Measurements from ENCODE around the gene CCDC154. TPM values are rescaled to one million over a fixed set of nuclear protein-coding genes. Genes with fewer than 3 reads are reported as not detected.

The CCDC154 gene
- total RNA-seq, 2 experiments from 2014 or later, result 1.5 to 2.1 TPM

DNA sequence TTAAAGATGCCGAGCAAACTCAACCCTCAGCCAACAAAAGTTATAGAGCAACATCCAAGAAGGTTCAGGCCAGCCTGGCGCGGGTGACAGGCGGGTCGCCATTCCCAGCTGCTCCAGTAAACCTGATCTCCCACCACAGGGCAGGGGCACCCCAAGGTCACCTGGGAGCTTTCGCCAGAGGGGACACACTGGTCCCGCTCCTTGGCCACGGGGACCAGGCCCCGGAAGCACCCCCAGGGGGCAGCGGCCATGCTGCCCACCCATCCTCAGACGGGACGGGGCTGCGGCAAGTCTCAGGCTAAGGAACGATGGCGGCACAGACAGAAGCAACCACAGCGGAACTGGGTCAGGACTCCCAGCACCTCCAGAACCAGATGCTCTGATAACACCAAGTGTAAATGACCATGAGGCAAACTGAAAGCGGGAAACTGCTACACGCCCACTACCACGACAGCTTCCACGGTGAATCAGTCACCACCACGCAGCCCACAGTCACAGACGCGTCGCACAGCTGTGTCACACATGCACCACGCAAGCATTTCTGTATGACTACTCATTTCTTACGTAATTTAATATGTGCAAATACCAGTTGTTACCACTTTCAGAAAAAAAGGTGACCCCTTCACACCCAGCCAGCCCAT is 14.1 kb upstream of the CCDC154 start:
- no peaks in the 10 kb centered on the region for H3K9me3 Mint-ChIP-seq (ENCODE audit: insufficient read depth)

DNA sequence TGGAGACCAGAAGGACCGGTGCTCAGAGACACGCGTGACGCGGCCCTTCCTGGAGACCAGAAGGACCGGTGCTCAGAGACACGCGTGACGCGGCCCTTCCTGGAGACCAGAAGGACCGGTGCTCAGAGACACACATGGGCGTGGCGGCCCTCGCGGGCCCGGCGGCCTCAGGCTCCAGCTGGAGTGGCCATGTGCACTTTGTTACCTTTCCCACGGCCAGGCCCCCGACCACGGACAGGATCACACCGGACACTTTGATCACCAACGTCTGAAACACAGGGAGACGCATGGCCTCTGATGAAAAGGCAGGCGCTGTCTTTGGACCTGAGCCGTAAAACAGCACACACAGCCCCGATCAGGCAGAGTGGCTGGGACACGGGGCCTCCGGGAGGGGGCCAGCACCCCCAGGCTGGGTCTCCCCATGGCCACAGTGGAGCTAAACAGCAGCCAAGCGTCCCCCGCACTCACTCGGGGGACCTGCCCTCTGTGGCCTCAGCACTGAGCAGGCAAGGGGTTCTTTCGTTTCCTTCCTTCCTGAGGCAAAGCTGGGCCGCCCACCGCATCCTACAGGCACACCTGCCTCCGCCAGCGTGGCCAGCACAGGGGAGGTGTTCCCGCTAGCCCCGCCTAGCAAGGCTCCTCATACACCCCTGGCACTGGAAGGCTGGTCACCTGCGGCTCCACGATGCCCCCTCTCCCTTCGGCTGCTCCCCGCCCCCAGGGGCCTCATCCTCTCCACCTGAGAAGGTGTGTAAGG is 13.3 kb upstream of the CCDC154 start:
- no peak overlapping the region for H3K27ac Mint-ChIP-seq
- CTCF ChIA-PET, result no interaction called here
- no peak for ATAC-seq
- peaks cover 4% of the 10 kb centered on the region for H3K4me1 Mint-ChIP-seq (ENCODE audit: low read depth)
- H3K27me3 Mint-ChIP-seq (ENCODE audit: low read depth), result no peaks in the 10 kb centered on the region
- POLR2A ChIA-PET, result no interaction called here
- no peak overlapping the region for H3K4me3 Mint-ChIP-seq
- H3K9me3 Mint-ChIP-seq (ENCODE audit: insufficient read depth), result no peaks in the 10 kb centered on the region
- no peak for DNase-seq
- H3K36me3 Mint-ChIP-seq (ENCODE audit: low read depth), result peaks cover 2% of the 10 kb centered on the region

More for the DNA sequence above, 14.1 kb upstream of the CCDC154 start:
- POLR2A ChIA-PET, result no interaction called here
- CTCF ChIA-PET, result no interaction called here
- H3K4me3 Mint-ChIP-seq, result no peak overlapping the region
- peaks cover 4% of the 10 kb centered on the region for H3K4me1 Mint-ChIP-seq (ENCODE audit: low read depth)
- DNase-seq, result no peak
- H3K27me3 Mint-ChIP-seq (ENCODE audit: low read depth), result no peaks in the 10 kb centered on the region
- no peak for ATAC-seq
- H3K27ac Mint-ChIP-seq, result no peak overlapping the region
- H3K36me3 Mint-ChIP-seq (ENCODE audit: low read depth), result no peaks in the 10 kb centered on the region

GRCh38 chr16:1456951-1457350 is 12.6 kb upstream of the CCDC154 start:
- Mint-ChIP-seq H3K27ac (no peak overlapping the region), H3K4me3 (no peak overlapping the region), H3K4me1 (ENCODE audit: low read depth) (peaks cover 4% of the 10 kb centered on the region), H3K27me3 (ENCODE audit: low read depth) (no peaks in the 10 kb centered on the region), H3K36me3 (ENCODE audit: low read depth) (peaks cover 2% of the 10 kb centered on the region), H3K9me3 (ENCODE audit: insufficient read depth) (no peaks in the 10 kb centered on the region)
- CTCF ChIA-PET, result no interaction called here
- DNase-seq, result no peak
- no peak for ATAC-seq
- POLR2A ChIA-PET, result no interaction called here

DNA sequence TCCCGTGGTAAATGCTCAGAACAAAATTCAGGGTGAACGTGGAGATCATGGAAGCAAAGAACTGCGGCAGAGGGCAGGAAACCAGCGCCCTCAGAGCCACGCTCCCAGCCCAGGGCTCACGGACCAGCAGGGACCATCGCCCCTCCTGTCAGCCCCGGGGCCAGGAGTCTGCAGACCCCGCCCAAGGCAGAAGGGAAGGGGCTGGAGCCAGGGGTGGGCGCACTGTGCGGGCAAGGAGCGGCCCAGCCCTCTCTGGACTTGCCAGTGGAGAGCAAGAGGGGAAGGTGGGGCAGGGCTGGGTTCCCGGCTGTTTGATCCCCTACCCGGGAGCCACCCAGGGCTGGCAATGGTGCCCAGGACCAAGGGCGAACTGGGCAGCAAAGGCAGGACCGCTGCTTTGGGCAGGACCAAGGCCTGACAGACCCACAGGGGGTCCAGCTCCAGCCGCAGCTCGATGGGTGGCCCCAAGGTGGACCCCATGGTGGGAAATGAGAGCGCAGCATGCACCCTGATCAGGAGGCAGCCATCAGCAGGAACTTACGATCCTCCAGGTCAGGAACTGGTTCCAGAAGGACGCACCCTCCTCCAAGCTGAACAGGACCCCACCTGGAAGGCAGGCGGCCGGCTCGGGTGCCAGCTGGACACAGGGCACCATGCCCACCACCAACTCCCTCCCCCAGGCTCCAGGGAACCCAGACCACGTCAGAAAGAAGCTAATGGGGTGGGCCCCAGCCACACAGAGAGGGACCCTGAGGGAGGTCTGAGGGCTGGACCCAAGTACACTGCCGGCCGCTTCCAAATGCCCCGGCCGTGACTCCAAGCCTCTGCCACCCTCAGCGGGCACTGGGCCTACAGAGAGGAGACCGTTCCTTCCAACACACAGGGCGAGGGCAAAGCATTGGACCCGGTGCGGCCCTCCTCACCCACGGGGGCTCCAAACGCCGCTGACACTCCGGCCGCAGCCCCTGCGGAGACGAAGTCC is 11.1 kb upstream of the CCDC154 start:
- Mint-ChIP-seq H3K27ac (no peak overlapping the region), H3K4me1 (ENCODE audit: low read depth) (peaks cover 4% of the 10 kb centered on the region), H3K36me3 (ENCODE audit: low read depth) (peaks cover 4% of the 10 kb centered on the region), H3K27me3 (ENCODE audit: low read depth) (no peaks in the 10 kb centered on the region), H3K4me3 (no peak overlapping the region), H3K9me3 (ENCODE audit: insufficient read depth) (no peaks in the 10 kb centered on the region)
- ATAC-seq (no peak), DNase-seq (no peak)
- CTCF ChIA-PET, result no interaction called here
- POLR2A ChIA-PET, result no interaction called here

- Mint-ChIP-seq H3K4me3 (no peak overlapping the region), H3K27me3 (ENCODE audit: low read depth) (no peaks in the 10 kb centered on the region), H3K9me3 (ENCODE audit: insufficient read depth) (no peaks in the 10 kb centered on the region), H3K4me1 (ENCODE audit: low read depth) (peaks cover 4% of the 10 kb centered on the region), H3K36me3 (ENCODE audit: low read depth) (peaks cover 4% of the 10 kb centered on the region), H3K27ac (no peak overlapping the region)
- ATAC-seq (no peak), DNase-seq (no peak)
- POLR2A ChIA-PET, result no interaction called here
- CTCF ChIA-PET, result no interaction called here
These were observed 10.2 kb upstream of the CCDC154 start for GRCh38 chr16:1454561-1454960.

DNA sequence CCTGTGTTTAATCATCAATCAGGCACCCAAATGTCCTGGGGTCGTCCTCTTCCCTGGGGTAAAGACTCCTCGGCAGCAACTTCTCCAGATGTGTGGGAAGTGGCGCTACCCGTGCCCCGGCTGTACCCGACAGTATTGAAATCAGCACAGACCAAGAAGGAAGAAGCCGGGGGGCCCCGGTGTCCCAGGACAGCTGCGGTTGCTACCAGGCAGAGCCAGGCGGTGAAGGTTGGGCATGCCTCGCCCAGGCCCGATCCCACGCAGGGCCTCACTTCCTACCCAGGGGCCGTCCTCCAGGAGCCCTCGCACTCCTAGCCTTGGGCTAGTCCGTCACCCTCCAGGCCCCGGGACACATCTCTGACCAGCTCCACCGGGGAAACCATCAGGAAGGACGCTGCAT is 9.0 kb upstream of the CCDC154 start:
- CTCF ChIA-PET, result no interaction called here
- H3K4me3 Mint-ChIP-seq, result no peak overlapping the region

GRCh38 chr16:1452530-1452929 is 8.2 kb upstream of the CCDC154 start:
- no peaks in the 10 kb centered on the region for H3K4me1 Mint-ChIP-seq (ENCODE audit: low read depth)
- peaks cover 4% of the 10 kb centered on the region for H3K36me3 Mint-ChIP-seq (ENCODE audit: low read depth)
- no peaks in the 10 kb centered on the region for H3K27me3 Mint-ChIP-seq (ENCODE audit: low read depth)
- CTCF ChIA-PET, result no interaction called here
- no peaks in the 10 kb centered on the region for H3K9me3 Mint-ChIP-seq (ENCODE audit: insufficient read depth)
- POLR2A ChIA-PET, result no interaction called here
- H3K4me3 Mint-ChIP-seq, result no peak overlapping the region
- no peak for DNase-seq
- H3K27ac Mint-ChIP-seq, result no peak overlapping the region
- no peak for ATAC-seq

More for the DNA sequence above, 9.0 kb upstream of the CCDC154 start:
- DNase-seq (no peak), ATAC-seq (no peak)
- Mint-ChIP-seq H3K27me3 (ENCODE audit: low read depth) (no peaks in the 10 kb centered on the region), H3K36me3 (ENCODE audit: low read depth) (peaks cover 4% of the 10 kb centered on the region), H3K27ac (no peak overlapping the region), H3K4me1 (ENCODE audit: low read depth) (no peaks in the 10 kb centered on the region), H3K9me3 (ENCODE audit: insufficient read depth) (no peaks in the 10 kb centered on the region)
- POLR2A ChIA-PET, result no interaction called here

DNA sequence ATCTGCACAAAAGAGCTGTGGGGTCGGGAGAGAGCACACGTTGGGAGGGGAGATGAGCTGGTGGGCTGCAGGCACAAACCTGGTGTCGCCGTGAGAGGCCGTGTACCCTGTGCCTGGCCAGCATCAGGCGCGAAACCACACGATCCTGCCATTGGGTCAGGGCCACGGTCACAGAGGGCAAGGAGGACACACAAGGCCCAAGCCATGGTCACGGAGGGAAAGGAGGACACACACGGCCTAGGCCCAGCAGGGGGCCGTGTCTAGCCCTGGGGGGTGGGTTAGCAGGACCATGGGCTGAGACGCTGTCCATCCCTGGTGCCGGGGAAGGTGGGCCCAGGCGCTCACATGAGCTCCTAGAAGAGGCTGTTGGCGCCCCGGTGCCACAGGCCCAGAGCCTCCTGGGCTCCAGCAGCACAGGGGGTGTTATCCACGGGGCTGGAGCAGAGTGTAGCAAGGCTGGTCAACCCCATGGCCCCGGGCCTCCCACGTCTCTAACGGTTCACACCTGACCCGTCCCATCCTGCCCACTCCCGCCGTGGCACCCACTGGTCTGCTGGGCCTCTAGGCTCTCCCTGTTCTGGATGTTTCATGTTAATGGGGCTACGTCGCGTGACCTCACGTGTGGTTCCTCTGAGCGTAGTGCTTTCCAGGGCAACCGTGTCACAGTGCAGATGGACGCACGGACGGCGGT is 7.5 kb upstream of the CCDC154 start:
- Mint-ChIP-seq H3K4me3 (no peak overlapping the region), H3K36me3 (ENCODE audit: low read depth) (peaks cover 4% of the 10 kb centered on the region), H3K9me3 (ENCODE audit: insufficient read depth) (no peaks in the 10 kb centered on the region), H3K4me1 (ENCODE audit: low read depth) (no peaks in the 10 kb centered on the region), H3K27me3 (ENCODE audit: low read depth) (no peaks in the 10 kb centered on the region), H3K27ac (peak overlapping the region; percentile 34)
- ChIA-PET POLR2A (no interaction called here), CTCF (no interaction called here)
- ATAC-seq (no peak), DNase-seq (no peak)

DNA sequence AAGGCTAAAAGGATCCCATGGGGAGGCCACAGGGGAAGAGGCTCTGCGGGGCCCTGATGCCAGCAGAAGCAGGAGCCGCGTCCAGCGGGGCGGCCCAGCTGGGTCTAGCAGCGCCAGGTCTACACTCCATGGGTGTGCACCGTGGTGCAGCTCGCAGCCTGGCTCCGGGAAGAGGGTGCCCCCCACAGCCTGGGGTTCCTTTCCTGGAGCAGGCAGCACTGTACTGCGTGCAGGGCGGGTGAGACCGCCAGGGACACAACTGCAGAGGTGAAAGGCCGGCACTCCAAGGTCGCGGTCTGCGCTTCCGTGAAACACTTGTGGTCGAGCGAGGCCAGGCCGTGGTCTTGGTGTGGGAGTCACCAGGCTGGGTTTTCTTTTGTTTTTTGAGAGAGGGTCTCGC is 6.5 kb upstream of the CCDC154 start:
- no peaks in the 10 kb centered on the region for H3K4me1 Mint-ChIP-seq (ENCODE audit: low read depth)
- H3K27ac Mint-ChIP-seq, result no peak overlapping the region
- ATAC-seq (no peak), DNase-seq (no peak)
- POLR2A ChIA-PET, result no interaction called here
- H3K4me3 Mint-ChIP-seq, result no peak overlapping the region
- H3K36me3 Mint-ChIP-seq (ENCODE audit: low read depth), result peaks cover 4% of the 10 kb centered on the region
- no peaks in the 10 kb centered on the region for H3K27me3 Mint-ChIP-seq (ENCODE audit: low read depth)
- CTCF ChIA-PET, result no interaction called here
- no peaks in the 10 kb centered on the region for H3K9me3 Mint-ChIP-seq (ENCODE audit: insufficient read depth)

GRCh38 chr16:1450218-1450617 is 5.9 kb upstream of the CCDC154 start:
- H3K27ac Mint-ChIP-seq, result no peak overlapping the region
- no peaks in the 10 kb centered on the region for H3K9me3 Mint-ChIP-seq (ENCODE audit: insufficient read depth)
- no peaks in the 10 kb centered on the region for H3K4me1 Mint-ChIP-seq (ENCODE audit: low read depth)
- no peak for ATAC-seq
- no peaks in the 10 kb centered on the region for H3K27me3 Mint-ChIP-seq (ENCODE audit: low read depth)
- no peak overlapping the region for H3K4me3 Mint-ChIP-seq
- CTCF ChIA-PET, result no interaction called here
- POLR2A ChIA-PET, result no interaction called here
- no peak for DNase-seq
- H3K36me3 Mint-ChIP-seq (ENCODE audit: low read depth), result peaks cover 4% of the 10 kb centered on the region

DNA sequence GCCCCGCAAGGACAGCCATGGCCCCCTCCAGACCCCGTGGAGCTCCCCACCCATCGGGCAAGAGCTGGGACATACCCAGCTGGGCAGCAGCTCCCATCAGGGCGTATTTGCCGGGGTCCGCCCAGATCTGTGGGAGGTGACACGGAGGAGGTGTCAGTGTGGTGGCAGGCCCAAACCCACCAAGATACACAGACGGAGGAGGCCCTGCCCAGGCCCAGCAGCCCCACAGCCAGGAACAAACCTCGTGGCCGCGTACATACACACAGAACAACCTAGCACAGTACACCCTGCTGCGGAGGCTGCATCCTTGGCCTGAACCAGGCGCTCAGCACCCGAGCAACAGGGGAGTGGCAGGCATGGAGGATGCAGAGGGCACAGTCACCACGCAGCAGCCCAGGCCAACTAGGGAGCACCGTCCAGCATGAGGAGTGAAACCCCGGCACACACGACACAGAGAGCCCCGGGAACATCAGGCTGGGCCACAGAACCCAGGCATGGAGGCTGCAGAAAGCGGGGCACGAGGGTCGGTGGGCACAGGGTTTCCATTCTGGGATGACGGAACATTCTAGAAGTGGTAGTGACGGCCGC is 4.9 kb upstream of the CCDC154 start:
- Mint-ChIP-seq H3K4me3 (no peak overlapping the region), H3K36me3 (ENCODE audit: low read depth) (peaks cover 4% of the 10 kb centered on the region), H3K9me3 (ENCODE audit: insufficient read depth) (no peaks in the 10 kb centered on the region), H3K4me1 (ENCODE audit: low read depth) (no peaks in the 10 kb centered on the region), H3K27me3 (ENCODE audit: low read depth) (no peaks in the 10 kb centered on the region), H3K27ac (no peak overlapping the region)
- DNase-seq (no peak), ATAC-seq (no peak)
- ChIA-PET POLR2A (no interaction called here), CTCF (no interaction called here)
